B cell (primary cell): ENCODE results near the gene ARL13A. TPM values are rescaled to one million over a fixed set of nuclear protein-coding genes. Genes with fewer than 3 reads are reported as not detected.

Experiments
- ATAC-seq: fragments of 200-7000 bp; cut with Tn5 transposase; one replicate; pipeline ENCODE4 v1.10.0; 2021; ENCODE audit warnings: low read depth, mild to moderate bottlenecking, moderate number of reproducible peaks, moderate library complexity
- CTCF ChIA-PET: fragments of 350-600 bp; sonication (Branson Sonifier 250); formaldehyde crosslinking; loops from one replicate; lab custom pipeline; 2021; ENCODE audit warnings: antibody characterized with exemption, inconsistent platforms; lab: Charles Lee
- POLR2A ChIA-PET: fragments of 350-600 bp; sonication (Branson Sonifier 250); formaldehyde crosslinking; loops from one replicate; lab custom pipeline; 2021; ENCODE audit warnings: antibody characterized with exemption; lab: Charles Lee
- DNase-seq: peaks from one replicate; pipeline ENCODE4 v3.0.0; 2013
- H2AFZ ChIP-seq: 2 replicates; pipeline ENCODE4 v1.6.1; 2012; ENCODE audit warnings: mild to moderate bottlenecking, low read depth, low read length; ENCODE audit not compliant: insufficient read depth, poor library complexity, severe bottlenecking
- H3K27ac ChIP-seq, 2 donors: 1 replicate in 1 of 2; 2 replicates in 1 of 2; pipeline ENCODE4 v1.5.1; 2012 to 2013; ENCODE audit warnings: low read length in 2 of 2, mild to moderate bottlenecking in 2 of 2, moderate library complexity in 1 of 2
- H3K27me3 ChIP-seq, 4 experiments: fragments of 200-600 bp in 1 of 4; sonication (generic) in 1 of 4; replicated peaks in 1 of 4; 1 replicate in 2 of 4; 2 replicates in 2 of 4; pipeline versions ENCODE4 v1.6.1 to v1.7.0; 2013 to 2016; ENCODE audit warnings: low read length in 3 of 4, mild to moderate bottlenecking in 2 of 4, mixed read lengths in 1 of 4, moderate library complexity in 1 of 4; ENCODE audit not compliant: insufficient read depth in 4 of 4, control insufficient read depth in 3 of 4; ENCODE audit errors: control extremely low read depth in 1 of 4
- H3K36me3 ChIP-seq, 2 experiments: replicated peaks in 1 of 2; 1 replicate in 1 of 2; 2 replicates in 1 of 2; pipeline versions ENCODE4 v1.6.1 to v1.7.1; 2013; ENCODE audit warnings: low read length in 1 of 2; ENCODE audit not compliant: insufficient read depth in 2 of 2, control insufficient read depth in 1 of 2; ENCODE audit errors: control extremely low read depth in 1 of 2, extremely low read depth in 1 of 2
- H3K4me1 ChIP-seq, 2 donors: fragments of 200-600 bp in 1 of 2; sonication (generic) in 1 of 2; 1 replicate in 1 of 2; 2 replicates in 1 of 2; pipeline versions ENCODE4 v1.5.1 to v1.6.1; 2013 to 2017; ENCODE audit warnings: low read length in 2 of 2; ENCODE audit not compliant: control insufficient read depth in 2 of 2, insufficient read depth in 2 of 2
- H3K4me2 ChIP-seq: replicated peaks from 2 replicates; pipeline ENCODE3; 2012; ENCODE audit warnings: mild to moderate bottlenecking, low read depth, low read length; ENCODE audit not compliant: poor library complexity, severe bottlenecking
- H3K4me3 ChIP-seq, 5 experiments: fragments of 200-600 bp in 1 of 5; sonication (generic) in 1 of 5; 1 replicate in 3 of 5; 2 replicates in 2 of 5; pipeline versions ENCODE4 v1.5.1 to v1.7.0; 2011 to 2016; ENCODE audit warnings: low read length in 4 of 5, mild to moderate bottlenecking in 4 of 5, low read depth in 2 of 5, control low read depth in 1 of 5, moderate library complexity in 1 of 5; ENCODE audit not compliant: insufficient read depth in 1 of 5; ENCODE audit errors: control extremely low read depth in 1 of 5, extremely low read depth in 1 of 5
- H3K79me2 ChIP-seq: fragments of 200-600 bp; sonication (generic); one replicate; pipeline ENCODE4 v1.6.0; 2016; ENCODE audit warnings: low read length; ENCODE audit not compliant: control insufficient read depth, insufficient read depth
- H3K9ac ChIP-seq: fragments of 200-600 bp; sonication (generic); 2 replicates; pipeline ENCODE4 v1.6.1; 2017; ENCODE audit warnings: mild to moderate bottlenecking, low read length, moderate library complexity
- H3K9me3 ChIP-seq, 3 donors: one replicate each; pipeline versions ENCODE4 v1.6.1 to v1.7.1; 2013; ENCODE audit warnings: low read length in 2 of 3; ENCODE audit not compliant: control insufficient read depth in 2 of 3, insufficient read depth in 1 of 3; ENCODE audit errors: control extremely low read depth in 1 of 3
- H4K20me1 ChIP-seq: 2 replicates; pipeline ENCODE4 v1.6.0; 2012; ENCODE audit warnings: mild to moderate bottlenecking, low read length; ENCODE audit not compliant: insufficient read depth, control insufficient read depth, poor library complexity, severe bottlenecking
- H3K27ac Mint-ChIP-seq: one replicate; pipeline ENCODE4 v1.8.0; 2021; ENCODE audit warnings: mixed read lengths
- H3K27me3 Mint-ChIP-seq: one replicate; pipeline ENCODE4 v1.8.0; 2021; ENCODE audit warnings: mixed read lengths
- H3K4me1 Mint-ChIP-seq: one replicate; pipeline ENCODE4 v1.8.0; 2021; ENCODE audit warnings: mixed read lengths
- H3K4me3 Mint-ChIP-seq: one replicate; pipeline ENCODE4 v1.8.0; 2021; ENCODE audit warnings: mixed read lengths
- H3K9me3 Mint-ChIP-seq: one replicate; pipeline ENCODE4 v1.8.0; 2022; ENCODE audit warnings: mixed read lengths; ENCODE audit not compliant: insufficient read depth
- CTCF ChIP-seq: fragments of 200-600 bp; IDR thresholded peaks from one replicate; pipeline ENCODE4 v1.8.0; 2022; ENCODE audit warnings: antibody characterized with exemption, mild to moderate bottlenecking
- EZH2 ChIP-seq: IDR thresholded peaks from 2 replicates; pipeline ENCODE4 v1.6.1; 2012; ENCODE audit warnings: borderline replicate concordance, low read depth, mild to moderate bottlenecking, moderate library complexity, low read length; ENCODE audit not compliant: insufficient read depth, poor library complexity, severe bottlenecking
- WGBS: methylation state at CpG from one replicate; pipeline ENCODE4 v1.1.5; 2013; ENCODE audit warnings: missing lambda C conversion rate; ENCODE audit not compliant: insufficient coverage; 5-methylcytosine and 5-hydroxymethylcytosine counted together
- intact Hi-C: fragments of 100-400 bp; cut with micrococcal nuclease; formaldehyde crosslinking; loops from one replicate; pipeline ENCODE4 v1.10.0; 2022
- polyA plus RNA-seq: library from polyadenylated mRNA; depleted of rRNA; stranded (reverse); fragments of >200 nt; gene quantifications from 2 replicates; pipeline ENCODE4 v1.2.3, GENCODE V29; 2012
- total RNA-seq, 2 donors: library from RNA; stranded (reverse); fragments of 120-200 nt in 1 of 2; gene quantifications; 1 replicate in 1 of 2; 2 replicates in 1 of 2; pipeline versions ENCODE4 v1.2.3 to v1.2.4, GENCODE V29; 2013 to 2022

The ARL13A gene
- total and polyA plus RNA-seq, 2 donors (not counting 1 experiment from before 2014, with no cell fraction given): not detected

GRCh38 chrX:101037231-101037630 is 67.7 kb downstream of the ARL13A start:
- Histone ChIP-seq H3K27me3 (no peaks in the 10 kb centered on the region), H3K4me1 (no peaks in the 10 kb centered on the region), H3K4me3 (no peak overlapping the region), H3K9ac (no peak overlapping the region), H3K9me3 (no peaks in the 10 kb centered on the region), H4K20me1 (no peaks in the 10 kb centered on the region), H3K79me2 (no peaks in the 10 kb centered on the region), H3K4me2 (no peak overlapping the region), H2AFZ (no peak overlapping the region), H3K36me3 (peaks cover 0 to 26% of the 10 kb centered on the region in 2 experiments), H3K27ac (no peak overlapping the region)
- H3K27me3 Mint-ChIP-seq: no peaks in the 10 kb centered on the region
- no peak for DNase-seq
- H3K4me1 Mint-ChIP-seq: no peaks in the 10 kb centered on the region
- no peak for ATAC-seq
- no peak overlapping the region for H3K27ac Mint-ChIP-seq
- ChIA-PET POLR2A (no interaction called here), CTCF (no interaction called here)
- H3K4me3 Mint-ChIP-seq: no peak overlapping the region
- no peak for TF ChIP-seq CTCF
- TF ChIP-seq EZH2: no peak
- intact Hi-C loops: no loop called here
- no peaks in the 10 kb centered on the region for H3K9me3 Mint-ChIP-seq

GRCh38 chrX:101040197-101040596 is 70.7 kb downstream of the ARL13A start:
- Mint-ChIP-seq H3K27me3 (no peaks in the 10 kb centered on the region), H3K27ac (no peak overlapping the region), H3K9me3 (no peaks in the 10 kb centered on the region), H3K4me1 (no peaks in the 10 kb centered on the region), H3K4me3 (no peak overlapping the region)
- Histone ChIP-seq H3K4me3 (no peak overlapping the region), H3K79me2 (no peaks in the 10 kb centered on the region), H3K4me1 (no peaks in the 10 kb centered on the region), H3K9me3 (no peaks in the 10 kb centered on the region), H2AFZ (no peak overlapping the region), H3K36me3 (peaks cover 0 to 26% of the 10 kb centered on the region in 2 experiments), H3K27me3 (no peaks in the 10 kb centered on the region), H3K9ac (no peak overlapping the region), H3K4me2 (no peak overlapping the region), H3K27ac (no peak overlapping the region), H4K20me1 (no peaks in the 10 kb centered on the region)
- TF ChIP-seq EZH2 (no peak), CTCF (no peak)
- ATAC-seq: no peak
- POLR2A ChIA-PET: no interaction called here
- CTCF ChIA-PET: no interaction called here
- WGBS: no CpG with 5 or more reads among the region's 4 CpGs
- intact Hi-C loops: no loop called here
- no peak for DNase-seq

Other genes with a start within 250 kb of the ARL13A start
- not detected in 2 replicates for gene SYTL4, start 237.6 kb upstream of the ARL13A start, total RNA-seq
- 0.13 and 0.16 TPM in 2 replicates for gene SYTL4, start 237.6 kb upstream of the ARL13A start, polyA plus RNA-seq
- gene CSTF2, start 149.3 kb upstream of the ARL13A start, total RNA-seq: 14.6 and 16.4 TPM in 2 replicates
- 7.0 and 7.5 TPM in 2 replicates for gene CSTF2, start 149.3 kb upstream of the ARL13A start, polyA plus RNA-seq
- gene NOX1, start 95.3 kb upstream of the ARL13A start, total RNA-seq: not detected in 2 replicates
- 0.13 TPM in 1 of 2 replicates, not detected in the other for gene NOX1, start 95.3 kb upstream of the ARL13A start, polyA plus RNA-seq
- gene XKRX, start 40.8 kb upstream of the ARL13A start, total RNA-seq: 4.9 and 5.4 TPM in 2 replicates
- gene XKRX, start 40.8 kb upstream of the ARL13A start, polyA plus RNA-seq: 4.0 and 4.6 TPM in 2 replicates
- gene TRMT2B, start 82.4 kb downstream of the ARL13A start, total RNA-seq: 51.2 and 56.4 TPM in 2 replicates
- 29.9 and 30.9 TPM in 2 replicates for gene TRMT2B, start 82.4 kb downstream of the ARL13A start, polyA plus RNA-seq
- gene TMEM35A, start 109.2 kb downstream of the ARL13A start, total RNA-seq: not detected in 2 replicates
- not detected in 2 replicates for gene TMEM35A, start 109.2 kb downstream of the ARL13A start, polyA plus RNA-seq
- gene CENPI, start 128.5 kb downstream of the ARL13A start, total RNA-seq: 1.9 and 3.2 TPM in 2 replicates
- gene CENPI, start 128.5 kb downstream of the ARL13A start, polyA plus RNA-seq: 0.19 and 0.28 TPM in 2 replicates